OCI-LY3 (cell line): Measurements from ENCODE around the gene PPP3R1.
A peak's percentile ranks its signal among the peaks of the same experiment; 100 is the strongest.

Source experiments
- H2AFZ ChIP-seq: fragments of 200-600, 300-600 bp; shearing (Covaris generic); 2 replicates; pipeline ENCODE4 v1.6.0; 2014; ENCODE audit warnings: antibody characterized with exemption, low read depth, low read length
- H3K27ac ChIP-seq: fragments of 200-600, 300-600 bp; sonication (generic); 2 replicates; pipeline ENCODE4 v1.5.1; 2014; ENCODE audit warnings: mild to moderate bottlenecking, low read length, moderate library complexity, mixed read lengths
- H3K27me3 ChIP-seq: fragments of 200-600, 300-600 bp; sonication (generic); 2 replicates; pipeline ENCODE4 v1.6.1; 2014; ENCODE audit warnings: low read depth, low read length, mixed read lengths
- H3K36me3 ChIP-seq: fragments of 200-600, 300-600 bp; sonication (generic); replicated peaks from 2 replicates; pipeline ENCODE3; 2014; ENCODE audit warnings: low read depth, low read length, mixed read lengths
- H3K4me1 ChIP-seq: fragments of 300-600, 200-600 bp; sonication (generic); 2 replicates; pipeline ENCODE4 v1.6.1; 2014; ENCODE audit warnings: low read length, mixed read lengths
- H3K4me2 ChIP-seq: fragments of 200-600, 300-600 bp; sonication (generic); 2 replicates; pipeline ENCODE4 v1.6.1; 2014; ENCODE audit warnings: low read length, mixed read lengths
- H3K4me3 ChIP-seq: fragments of 300-600, 200-600 bp; sonication (generic); 2 replicates; pipeline ENCODE4 v1.5.1; 2014; ENCODE audit warnings: antibody characterized with exemption, mild to moderate bottlenecking, low read length, moderate library complexity
- H3K79me2 ChIP-seq: fragments of 300-600, 200-600 bp; shearing (Covaris generic); 2 replicates; pipeline ENCODE4 v1.6.1; 2014; ENCODE audit warnings: mild to moderate bottlenecking, low read length, mixed read lengths
- H3K9ac ChIP-seq: fragments of 300-600, 200-600 bp; shearing (Covaris generic); 2 replicates; pipeline ENCODE4 v1.6.0; 2014; ENCODE audit warnings: mild to moderate bottlenecking, low read length, moderate library complexity
- H3K9me3 ChIP-seq: fragments of 200-600, 300-600 bp; shearing (Covaris generic); 2 replicates; pipeline ENCODE4 v1.6.1; 2014; ENCODE audit warnings: low read length, mixed read lengths; ENCODE audit not compliant: insufficient read depth
- H4K20me1 ChIP-seq: fragments of 200-600, 300-600 bp; sonication (generic); 2 replicates; pipeline ENCODE4 v1.6.1; 2016; ENCODE audit warnings: low read length, mixed read lengths; ENCODE audit not compliant: insufficient read depth
- EZH2phosphoT487 ChIP-seq: fragments of 200-600 bp; shearing (Covaris generic); IDR thresholded peaks from 2 replicates; pipeline ENCODE4 v1.6.1; 2018; ENCODE audit warnings: antibody characterized with exemption, mixed run types, low read depth
- TF ChIP-seq, protein P1 (sequence below): fragments of 200-600, 300-600 bp; sonication (generic); IDR thresholded peaks from 2 replicates; pipeline ENCODE4 v1.5.1; 2014; ENCODE audit warnings: antibody characterized with exemption, low read length, low read depth

PPP3R1 gene

DNA sequence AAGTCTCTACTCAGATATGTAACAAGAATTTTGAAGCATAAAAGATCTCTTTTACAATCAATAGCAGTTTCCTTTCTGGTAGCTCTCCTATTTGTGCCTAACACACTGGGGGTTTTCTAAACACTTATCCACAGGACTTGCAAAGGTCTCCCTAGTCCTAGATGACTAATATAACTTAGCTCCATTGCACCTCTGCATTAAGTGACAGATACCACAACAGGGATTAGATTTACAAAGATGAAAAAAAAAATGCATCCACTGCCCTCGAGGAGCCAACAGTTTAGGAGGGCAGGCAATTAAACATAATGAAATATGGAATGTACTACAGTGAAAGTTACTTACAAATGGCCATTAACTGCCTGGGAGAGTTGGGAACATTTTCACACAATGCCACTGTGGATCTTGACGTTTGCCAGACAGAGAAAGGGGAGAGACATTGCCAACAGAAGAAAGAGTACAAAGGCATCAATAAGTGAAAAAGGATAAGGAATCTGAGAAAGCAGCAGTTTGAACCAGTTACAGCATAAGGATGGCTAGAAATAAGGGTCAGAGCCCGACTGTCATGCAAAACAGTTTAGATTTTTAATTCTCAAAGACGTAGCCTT, 14.3 kb downstream of the PPP3R1 start:
- Histone ChIP-seq H3K79me2 (peaks cover 100% of the 10 kb centered on the region), H2AFZ (no peak overlapping the region), H3K27ac (no peak overlapping the region), H3K9me3 (no peaks in the 10 kb centered on the region), H3K4me1 (peaks cover 11% of the 10 kb centered on the region), H3K4me3 (no peak overlapping the region), H3K4me2 (no peak overlapping the region), H3K36me3 (peaks cover 4% of the 10 kb centered on the region), H3K9ac (no peak overlapping the region), H4K20me1 (peaks cover 97% of the 10 kb centered on the region), H3K27me3 (no peaks in the 10 kb centered on the region)
- TF ChIP-seq, protein P1, sequence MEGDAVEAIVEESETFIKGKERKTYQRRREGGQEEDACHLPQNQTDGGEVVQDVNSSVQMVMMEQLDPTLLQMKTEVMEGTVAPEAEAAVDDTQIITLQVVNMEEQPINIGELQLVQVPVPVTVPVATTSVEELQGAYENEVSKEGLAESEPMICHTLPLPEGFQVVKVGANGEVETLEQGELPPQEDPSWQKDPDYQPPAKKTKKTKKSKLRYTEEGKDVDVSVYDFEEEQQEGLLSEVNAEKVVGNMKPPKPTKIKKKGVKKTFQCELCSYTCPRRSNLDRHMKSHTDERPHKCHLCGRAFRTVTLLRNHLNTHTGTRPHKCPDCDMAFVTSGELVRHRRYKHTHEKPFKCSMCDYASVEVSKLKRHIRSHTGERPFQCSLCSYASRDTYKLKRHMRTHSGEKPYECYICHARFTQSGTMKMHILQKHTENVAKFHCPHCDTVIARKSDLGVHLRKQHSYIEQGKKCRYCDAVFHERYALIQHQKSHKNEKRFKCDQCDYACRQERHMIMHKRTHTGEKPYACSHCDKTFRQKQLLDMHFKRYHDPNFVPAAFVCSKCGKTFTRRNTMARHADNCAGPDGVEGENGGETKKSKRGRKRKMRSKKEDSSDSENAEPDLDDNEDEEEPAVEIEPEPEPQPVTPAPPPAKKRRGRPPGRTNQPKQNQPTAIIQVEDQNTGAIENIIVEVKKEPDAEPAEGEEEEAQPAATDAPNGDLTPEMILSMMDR: no peak
- no peak for TF ChIP-seq EZH2phosphoT487

DNA sequence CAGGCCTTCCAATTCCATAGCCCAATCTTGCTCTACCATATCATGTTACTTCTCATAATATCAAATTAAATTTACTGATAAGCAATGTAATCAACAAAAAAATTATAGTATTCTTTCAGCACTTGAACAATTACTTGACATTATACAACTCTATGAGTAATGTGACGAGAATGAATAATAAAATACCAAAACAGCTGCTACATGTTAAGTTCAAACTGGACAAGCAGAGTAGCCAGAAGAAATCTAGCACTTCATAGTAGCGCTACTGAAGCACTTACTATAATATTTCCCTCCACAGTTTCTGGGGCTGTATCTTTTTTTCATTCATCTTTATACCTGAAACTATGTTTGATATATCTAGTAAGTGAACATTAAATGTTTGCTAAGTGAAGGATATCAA, 14.9 kb downstream of the PPP3R1 start:
- no peak overlapping the region for H3K4me2 ChIP-seq
- TF ChIP-seq, protein P1: no peak
- no peak for TF ChIP-seq EZH2phosphoT487
- H2AFZ ChIP-seq: no peak overlapping the region
- H3K27me3 ChIP-seq: no peaks in the 10 kb centered on the region
- no peak overlapping the region for H3K27ac ChIP-seq
- H3K4me3 ChIP-seq: no peak overlapping the region
- peaks cover 95% of the 10 kb centered on the region for H4K20me1 ChIP-seq
- H3K4me1 ChIP-seq: peaks cover 11% of the 10 kb centered on the region
- peaks cover 100% of the 10 kb centered on the region for H3K79me2 ChIP-seq
- H3K9me3 ChIP-seq: no peaks in the 10 kb centered on the region
- H3K9ac ChIP-seq: no peak overlapping the region
- H3K36me3 ChIP-seq: peaks cover 4% of the 10 kb centered on the region

DNA sequence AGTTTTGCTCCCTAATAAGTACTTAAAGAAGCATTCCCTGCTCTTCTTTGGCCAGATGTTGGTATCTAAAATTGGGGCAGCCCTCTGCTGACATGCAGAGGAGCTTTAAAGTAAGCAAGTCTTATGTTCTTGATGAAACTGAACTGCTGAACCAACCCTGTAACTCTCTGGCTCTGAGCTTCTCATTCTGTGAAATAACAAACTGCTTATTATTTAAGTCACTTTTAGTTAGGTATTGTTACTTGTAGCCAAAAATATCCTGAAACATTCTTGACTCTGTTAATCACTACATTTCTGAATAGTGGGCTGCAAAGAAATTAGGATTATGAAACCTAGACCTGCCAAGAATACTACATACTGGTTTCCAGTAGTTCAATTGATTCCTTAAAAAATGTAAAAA, 15.5 kb downstream of the PPP3R1 start:
- H3K9me3 ChIP-seq: no peaks in the 10 kb centered on the region
- no peak overlapping the region for H3K4me3 ChIP-seq
- H3K79me2 ChIP-seq: peaks cover 98% of the 10 kb centered on the region
- H3K36me3 ChIP-seq: peaks cover 4% of the 10 kb centered on the region
- peaks cover 11% of the 10 kb centered on the region for H3K4me1 ChIP-seq
- H3K9ac ChIP-seq: no peak overlapping the region
- H2AFZ ChIP-seq: no peak overlapping the region
- no peak for TF ChIP-seq EZH2phosphoT487
- TF ChIP-seq, protein P1: no peak
- H3K27ac ChIP-seq: no peak overlapping the region
- 0 out of 2 replicates have a peak overlapping the region, but pooled peaks have one; percentile 14 for H3K4me2 ChIP-seq
- peaks cover 91% of the 10 kb centered on the region for H4K20me1 ChIP-seq
- no peaks in the 10 kb centered on the region for H3K27me3 ChIP-seq

GRCh38 chr2:68236103-68236734, 16.1 kb downstream of the PPP3R1 start:
- Histone ChIP-seq H3K79me2 (peaks cover 98% of the 10 kb centered on the region), H3K4me1 (peaks cover 11% of the 10 kb centered on the region), H3K4me3 (no peak overlapping the region), H3K27me3 (no peaks in the 10 kb centered on the region), H4K20me1 (peaks cover 91% of the 10 kb centered on the region), H2AFZ (no peak overlapping the region), H3K4me2 (peak overlapping the region; percentile 14; the same call in 1 of the 2 replicates), H3K9ac (no peak overlapping the region), H3K9me3 (no peaks in the 10 kb centered on the region), H3K36me3 (peaks cover 4% of the 10 kb centered on the region), H3K27ac (no peak overlapping the region)
- TF ChIP-seq, protein P1: no peak
- TF ChIP-seq EZH2phosphoT487: no peak
